WERI-Rb-1 (cell line): Measurements from ENCODE around the gene TUBGCP2.

Source experiments
- DNase-seq: peaks from one replicate; pipeline ENCODE4 v3.0.0-alpha.2; 2020
- H3K27ac ChIP-seq: fragments of 250-450 bp; sonication (Bioruptor Pico); 2 replicates; pipeline ENCODE4 v1.5.1; 2020; ENCODE audit warnings: mild to moderate bottlenecking, moderate library complexity
- H3K27me3 ChIP-seq: fragments of 250-450 bp; sonication (Bioruptor Pico); 2 replicates; pipeline ENCODE4 v1.5.1; 2021; ENCODE audit warnings: mild to moderate bottlenecking, low read depth, moderate library complexity; ENCODE audit not compliant: insufficient read depth, severe bottlenecking
- H3K36me3 ChIP-seq: fragments of 250-450 bp; sonication (Bioruptor Pico); 2 replicates; pipeline ENCODE4 v1.5.1; 2020; ENCODE audit warnings: mild to moderate bottlenecking, moderate library complexity
- H3K4me3 ChIP-seq: 2 replicates; pipeline ENCODE4 v1.5.1; 2011; ENCODE audit warnings: low read depth, mild to moderate bottlenecking, control low read depth, low read length
- H3K9me3 ChIP-seq: fragments of 250-450 bp; sonication (Bioruptor Pico); 2 replicates; pipeline ENCODE4 v1.5.1; 2021; ENCODE audit warnings: mild to moderate bottlenecking, moderate library complexity; ENCODE audit not compliant: severe bottlenecking
- TF ChIP-seq, protein P1 (sequence below): IDR thresholded peaks from 2 replicates; pipeline ENCODE4 v1.5.1; 2011; ENCODE audit warnings: low read depth, mild to moderate bottlenecking, control low read depth, inconsistent platforms, low read length

Gene TUBGCP2

DNA sequence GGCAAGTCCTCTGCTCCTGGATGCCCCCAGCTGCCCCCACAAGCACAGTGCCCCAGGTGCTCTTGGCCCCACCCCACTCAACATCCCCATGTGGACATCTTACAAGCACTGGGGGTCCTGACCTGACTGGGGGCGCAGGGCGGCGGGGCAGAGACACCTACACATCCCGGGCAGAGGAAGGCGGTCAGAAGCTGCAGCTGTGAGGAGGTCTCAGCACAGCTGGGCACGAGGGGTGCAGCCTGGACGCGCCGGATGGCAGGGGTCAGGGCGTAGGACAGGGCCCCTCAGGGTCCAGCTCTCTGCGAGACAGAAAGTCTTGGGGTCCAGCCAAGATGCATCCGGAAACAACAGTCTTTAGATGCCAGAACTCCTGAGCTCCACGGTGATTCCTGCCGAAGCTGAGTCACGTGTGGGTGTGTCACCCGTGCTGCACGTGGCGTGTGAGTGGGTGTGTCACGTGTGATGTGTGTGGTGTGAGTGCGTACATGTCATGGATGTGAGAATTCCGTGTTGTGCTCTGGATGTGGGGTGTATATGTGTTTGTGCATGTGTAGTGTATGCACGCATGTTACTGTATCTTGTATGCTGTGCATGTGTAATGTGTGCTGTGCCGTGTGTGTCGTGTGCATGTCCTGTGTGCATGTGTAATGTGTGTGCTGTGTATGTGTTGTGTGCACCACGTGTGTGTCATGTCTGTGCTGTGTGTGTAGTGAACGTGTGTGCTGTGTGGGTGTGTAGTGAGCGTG lies 65.9 kb downstream of the TUBGCP2 start:
- no peak for DNase-seq
- Histone ChIP-seq H3K27me3 (no peaks in the 10 kb centered on the region), H3K9me3 (no peaks in the 10 kb centered on the region), H3K36me3 (no peaks in the 10 kb centered on the region), H3K27ac (no peak overlapping the region), H3K4me3 (no peak overlapping the region)
- TF ChIP-seq, protein P1, sequence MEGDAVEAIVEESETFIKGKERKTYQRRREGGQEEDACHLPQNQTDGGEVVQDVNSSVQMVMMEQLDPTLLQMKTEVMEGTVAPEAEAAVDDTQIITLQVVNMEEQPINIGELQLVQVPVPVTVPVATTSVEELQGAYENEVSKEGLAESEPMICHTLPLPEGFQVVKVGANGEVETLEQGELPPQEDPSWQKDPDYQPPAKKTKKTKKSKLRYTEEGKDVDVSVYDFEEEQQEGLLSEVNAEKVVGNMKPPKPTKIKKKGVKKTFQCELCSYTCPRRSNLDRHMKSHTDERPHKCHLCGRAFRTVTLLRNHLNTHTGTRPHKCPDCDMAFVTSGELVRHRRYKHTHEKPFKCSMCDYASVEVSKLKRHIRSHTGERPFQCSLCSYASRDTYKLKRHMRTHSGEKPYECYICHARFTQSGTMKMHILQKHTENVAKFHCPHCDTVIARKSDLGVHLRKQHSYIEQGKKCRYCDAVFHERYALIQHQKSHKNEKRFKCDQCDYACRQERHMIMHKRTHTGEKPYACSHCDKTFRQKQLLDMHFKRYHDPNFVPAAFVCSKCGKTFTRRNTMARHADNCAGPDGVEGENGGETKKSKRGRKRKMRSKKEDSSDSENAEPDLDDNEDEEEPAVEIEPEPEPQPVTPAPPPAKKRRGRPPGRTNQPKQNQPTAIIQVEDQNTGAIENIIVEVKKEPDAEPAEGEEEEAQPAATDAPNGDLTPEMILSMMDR = no peak

DNA sequence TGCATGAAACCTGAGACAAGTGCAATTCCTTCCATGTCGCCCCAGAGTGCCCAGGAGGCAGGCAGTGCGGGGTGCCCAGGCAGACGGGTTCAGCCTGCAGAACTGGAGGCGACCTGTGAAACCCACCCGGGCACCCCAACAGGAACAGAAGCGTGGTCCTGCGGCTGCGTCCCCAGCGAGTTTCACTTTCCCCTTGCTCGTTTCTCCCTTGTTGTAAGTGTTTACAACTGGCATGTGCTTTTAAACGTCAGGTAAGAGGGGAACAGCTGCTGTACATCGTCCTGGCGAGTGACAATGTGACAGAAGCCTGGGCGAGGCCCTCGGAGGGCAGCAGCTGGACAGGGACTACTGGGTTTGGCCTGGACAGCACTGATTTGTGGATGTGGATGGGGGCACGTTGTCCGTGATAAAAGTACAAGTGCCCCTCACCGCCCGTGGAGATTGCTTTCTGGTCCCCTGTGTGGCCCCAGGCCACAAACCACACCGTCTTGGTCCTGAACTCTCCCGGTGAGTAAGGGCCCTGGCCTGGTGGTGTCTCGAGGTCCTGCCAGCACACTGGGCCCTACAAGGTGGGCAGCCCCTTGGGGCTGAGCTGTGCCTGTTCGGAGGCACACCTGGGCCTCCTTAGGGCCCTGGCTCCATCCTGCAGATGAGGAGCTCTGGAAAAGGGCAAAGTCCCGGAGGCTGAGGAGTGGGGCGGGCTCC lies 67.0 kb downstream of the TUBGCP2 start:
- Histone ChIP-seq H3K9me3 (no peaks in the 10 kb centered on the region), H3K4me3 (no peak overlapping the region), H3K36me3 (no peaks in the 10 kb centered on the region), H3K27ac (no peak overlapping the region), H3K27me3 (peaks cover 8% of the 10 kb centered on the region)
- TF ChIP-seq, protein P1 = no peak
- DNase-seq = no peak

DNA sequence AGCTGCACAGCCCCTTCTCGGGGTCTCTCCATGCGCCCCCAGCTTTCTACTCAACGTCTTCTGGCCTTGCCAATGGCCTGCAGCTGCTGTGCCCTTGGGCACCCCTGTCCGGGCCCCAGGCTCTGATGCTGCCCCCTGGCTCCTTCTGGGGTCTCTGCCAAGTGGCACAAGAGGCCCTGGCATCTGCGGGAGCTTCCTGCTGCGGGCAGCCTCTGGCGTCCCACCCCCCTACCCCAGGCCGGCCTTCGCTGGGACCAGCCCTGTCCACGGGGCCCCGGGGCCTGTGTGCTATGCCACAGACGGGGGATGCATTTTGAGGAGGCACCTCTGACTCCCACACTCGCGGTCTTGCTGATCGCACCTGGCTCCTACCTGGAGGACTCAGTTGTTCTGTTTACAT lies 68.7 kb downstream of the TUBGCP2 start:
- no peak for DNase-seq
- no peaks in the 10 kb centered on the region for H3K9me3 ChIP-seq
- H3K4me3 ChIP-seq = no peak overlapping the region
- H3K27me3 ChIP-seq = peaks cover 12% of the 10 kb centered on the region
- H3K36me3 ChIP-seq = no peaks in the 10 kb centered on the region
- TF ChIP-seq, protein P1 = no peak
- no peak overlapping the region for H3K27ac ChIP-seq

DNA sequence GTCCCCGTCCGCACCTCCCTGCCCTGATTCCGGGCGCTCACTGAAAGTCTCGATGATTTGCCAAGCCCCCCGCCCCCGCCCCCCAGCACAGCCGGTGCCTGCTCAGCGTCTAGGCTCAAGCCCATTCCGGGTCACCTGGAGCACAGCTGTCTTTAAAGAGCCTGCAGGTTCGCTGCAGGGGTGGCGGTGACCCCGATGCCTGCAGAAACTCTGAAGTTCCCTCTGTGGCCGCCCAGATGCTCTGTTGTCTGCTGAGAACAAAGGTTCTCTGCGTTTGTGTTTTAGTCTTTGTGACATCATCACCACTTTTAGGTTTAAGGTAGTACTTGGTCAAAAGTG lies 70.2 kb downstream of the TUBGCP2 start:
- DNase-seq = no peak
- TF ChIP-seq, protein P1 = no peak
- Histone ChIP-seq H3K27me3 (peaks cover 12% of the 10 kb centered on the region), H3K27ac (no peak overlapping the region), H3K36me3 (no peaks in the 10 kb centered on the region), H3K9me3 (no peaks in the 10 kb centered on the region), H3K4me3 (no peak overlapping the region)

DNA sequence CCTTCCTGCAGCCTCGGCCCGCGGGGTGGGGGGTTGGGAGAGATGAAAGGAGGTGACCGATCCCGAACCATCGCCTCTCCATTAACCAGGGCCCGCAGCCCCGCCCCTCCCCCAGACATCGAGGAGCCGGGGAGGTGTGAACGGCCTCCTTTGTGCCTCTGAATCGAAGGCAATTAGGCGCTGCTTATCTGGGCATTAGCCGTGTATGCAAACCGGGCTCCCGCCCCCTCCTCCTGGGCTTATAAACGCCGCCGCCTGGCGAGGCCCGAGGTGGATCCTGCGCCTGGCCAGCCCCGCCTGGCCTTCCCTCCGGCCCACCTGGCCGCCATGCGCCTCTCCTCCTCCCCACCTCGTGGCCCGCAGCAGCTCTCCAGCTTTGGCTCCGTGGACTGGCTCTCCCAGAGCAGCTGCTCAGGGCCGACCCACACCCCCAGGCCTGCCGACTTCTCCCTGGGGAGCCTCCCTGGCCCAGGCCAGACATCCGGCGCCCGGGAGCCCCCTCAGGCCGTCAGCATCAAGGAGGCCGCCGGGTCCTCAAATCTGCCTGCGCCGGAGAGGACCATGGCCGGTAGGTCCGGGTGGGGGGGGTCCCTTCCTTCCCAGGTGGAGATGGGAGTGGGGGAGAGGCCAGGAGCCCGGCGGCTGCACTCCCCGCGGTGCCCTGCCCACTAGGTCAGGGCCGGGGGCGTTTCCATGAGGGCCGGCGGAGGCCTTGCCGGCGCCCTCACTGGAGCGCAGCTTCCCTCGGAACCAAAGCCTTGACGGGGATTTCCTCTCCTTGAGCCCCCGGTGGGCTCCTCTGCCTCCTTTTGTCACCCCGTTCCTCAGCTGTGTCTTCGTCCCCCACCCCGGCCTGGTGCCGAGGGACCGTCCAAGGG lies 70.8 kb downstream of the TUBGCP2 start, which contains the start of gene VENTX:
TSS of gene VENTX (plus strand) at position 268 of the 878 bp plus-strand sequence. CDS start at position 328, 60 bp downstream.
- H3K4me3 ChIP-seq = peak within 1 kb of the TSS; percentile 44
- peak; percentile 72 for DNase-seq
- H3K27me3 ChIP-seq = peaks cover 12% of the 10 kb centered on the region
- no peaks in the 10 kb centered on the region for H3K9me3 ChIP-seq
- H3K36me3 ChIP-seq = no peaks in the 10 kb centered on the region
- TF ChIP-seq, protein P1 = no peak
- H3K27ac ChIP-seq = peak within 1 kb of the TSS; percentile 27; the same call in 1 of the 2 replicates
